GM12872 (cell line): ENCODE data around the gene MCHR1.

Experiments used
- TF ChIP-seq, protein P1 (sequence below): IDR thresholded peaks from 3 replicates; pipeline ENCODE4 v1.5.1; 2011; ENCODE audit warnings: low read depth, mild to moderate bottlenecking, low read length, moderate library complexity; ENCODE audit not compliant: insufficient read depth

Gene MCHR1

GRCh38 chr22:40674274-40674673 lies 5.0 kb upstream of the MCHR1 start:
- TF ChIP-seq, protein P1, sequence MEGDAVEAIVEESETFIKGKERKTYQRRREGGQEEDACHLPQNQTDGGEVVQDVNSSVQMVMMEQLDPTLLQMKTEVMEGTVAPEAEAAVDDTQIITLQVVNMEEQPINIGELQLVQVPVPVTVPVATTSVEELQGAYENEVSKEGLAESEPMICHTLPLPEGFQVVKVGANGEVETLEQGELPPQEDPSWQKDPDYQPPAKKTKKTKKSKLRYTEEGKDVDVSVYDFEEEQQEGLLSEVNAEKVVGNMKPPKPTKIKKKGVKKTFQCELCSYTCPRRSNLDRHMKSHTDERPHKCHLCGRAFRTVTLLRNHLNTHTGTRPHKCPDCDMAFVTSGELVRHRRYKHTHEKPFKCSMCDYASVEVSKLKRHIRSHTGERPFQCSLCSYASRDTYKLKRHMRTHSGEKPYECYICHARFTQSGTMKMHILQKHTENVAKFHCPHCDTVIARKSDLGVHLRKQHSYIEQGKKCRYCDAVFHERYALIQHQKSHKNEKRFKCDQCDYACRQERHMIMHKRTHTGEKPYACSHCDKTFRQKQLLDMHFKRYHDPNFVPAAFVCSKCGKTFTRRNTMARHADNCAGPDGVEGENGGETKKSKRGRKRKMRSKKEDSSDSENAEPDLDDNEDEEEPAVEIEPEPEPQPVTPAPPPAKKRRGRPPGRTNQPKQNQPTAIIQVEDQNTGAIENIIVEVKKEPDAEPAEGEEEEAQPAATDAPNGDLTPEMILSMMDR, result no peak

GRCh38 chr22:40676644-40677043 lies 2.6 kb upstream of the MCHR1 start:
- TF ChIP-seq, protein P1, result no peak

DNA sequence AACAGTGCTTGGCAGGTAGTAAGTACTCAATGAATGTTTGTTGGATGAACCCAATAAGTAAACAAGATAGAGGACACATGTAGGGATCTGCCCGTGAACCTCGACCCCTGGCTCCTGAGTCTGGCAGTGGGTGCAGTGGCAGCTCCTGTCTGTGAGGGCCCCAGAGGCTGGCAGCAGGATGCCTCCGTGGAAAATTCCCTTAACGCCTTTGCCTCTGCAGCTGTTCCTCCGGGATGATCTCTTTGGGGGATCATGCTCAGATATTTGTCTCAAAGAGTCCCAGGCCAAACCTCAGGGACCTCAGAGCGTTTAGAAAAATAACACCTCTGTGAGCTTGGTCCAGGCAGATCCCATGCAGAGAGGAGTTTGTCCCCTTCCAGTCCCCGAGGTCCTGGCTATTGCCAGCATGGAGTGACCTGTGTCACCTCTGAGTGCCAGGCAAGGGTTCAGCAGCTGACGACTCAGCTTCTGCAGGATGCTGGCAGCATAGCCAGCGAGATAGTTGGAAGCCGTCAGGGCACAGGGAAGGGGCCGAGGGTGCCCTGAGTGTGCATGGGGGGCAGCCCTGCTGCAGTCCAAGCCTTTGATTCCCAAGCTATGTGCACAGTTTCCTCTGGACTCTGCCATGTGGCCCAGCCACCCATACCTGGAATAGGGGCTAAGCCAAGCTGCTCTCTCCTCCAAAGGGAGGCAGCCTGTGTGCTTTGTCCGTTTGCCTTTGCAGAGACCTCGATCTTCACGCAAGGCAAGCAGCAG lies 613 bp upstream of the MCHR1 start:
- TF ChIP-seq, protein P1, result no peak

GRCh38 chr22:40679964-40680818 lies 907 bp downstream of the MCHR1 start:
- TF ChIP-seq, protein P1, result no peak

- TF ChIP-seq, protein P1, result no peak
Observed at GRCh38 chr22:40680819-40681183, 1.5 kb downstream of the MCHR1 start.

DNA sequence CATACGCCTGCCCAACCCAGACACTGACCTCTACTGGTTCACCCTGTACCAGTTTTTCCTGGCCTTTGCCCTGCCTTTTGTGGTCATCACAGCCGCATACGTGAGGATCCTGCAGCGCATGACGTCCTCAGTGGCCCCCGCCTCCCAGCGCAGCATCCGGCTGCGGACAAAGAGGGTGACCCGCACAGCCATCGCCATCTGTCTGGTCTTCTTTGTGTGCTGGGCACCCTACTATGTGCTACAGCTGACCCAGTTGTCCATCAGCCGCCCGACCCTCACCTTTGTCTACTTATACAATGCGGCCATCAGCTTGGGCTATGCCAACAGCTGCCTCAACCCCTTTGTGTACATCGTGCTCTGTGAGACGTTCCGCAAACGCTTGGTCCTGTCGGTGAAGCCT lies 2.2 kb downstream of the MCHR1 start:
- TF ChIP-seq, protein P1, result no peak

DNA sequence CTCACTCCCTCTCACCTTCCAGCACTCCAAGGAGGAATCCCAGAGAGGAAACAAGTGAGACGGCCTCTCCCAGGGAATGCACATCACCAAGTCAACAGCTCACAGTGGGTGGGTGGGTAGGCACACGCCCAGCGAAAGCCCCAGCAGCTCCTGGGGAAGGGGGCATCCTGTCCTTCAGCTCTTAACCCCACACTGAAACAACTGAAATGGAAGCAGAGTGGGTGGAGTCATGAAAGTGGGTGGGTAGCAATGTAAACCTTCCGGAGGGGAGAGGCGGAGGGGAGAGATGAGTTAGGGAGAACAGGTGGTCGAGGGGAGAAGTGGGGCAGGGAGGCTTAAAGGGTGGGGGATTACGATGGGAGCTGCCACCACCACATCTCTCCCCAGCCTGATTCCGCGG lies 5.4 kb downstream of the MCHR1 start:
- TF ChIP-seq, protein P1, result no peak
